Suppressor macrophage (primary cell): ENCODE measurements around the gene TMC4.

Experiments used
- DNase-seq, 4 experiments: peaks; one replicate each; pipeline ENCODE4 v3.0.0-alpha.2; 2020 to 2022

The TMC4 gene

DNA sequence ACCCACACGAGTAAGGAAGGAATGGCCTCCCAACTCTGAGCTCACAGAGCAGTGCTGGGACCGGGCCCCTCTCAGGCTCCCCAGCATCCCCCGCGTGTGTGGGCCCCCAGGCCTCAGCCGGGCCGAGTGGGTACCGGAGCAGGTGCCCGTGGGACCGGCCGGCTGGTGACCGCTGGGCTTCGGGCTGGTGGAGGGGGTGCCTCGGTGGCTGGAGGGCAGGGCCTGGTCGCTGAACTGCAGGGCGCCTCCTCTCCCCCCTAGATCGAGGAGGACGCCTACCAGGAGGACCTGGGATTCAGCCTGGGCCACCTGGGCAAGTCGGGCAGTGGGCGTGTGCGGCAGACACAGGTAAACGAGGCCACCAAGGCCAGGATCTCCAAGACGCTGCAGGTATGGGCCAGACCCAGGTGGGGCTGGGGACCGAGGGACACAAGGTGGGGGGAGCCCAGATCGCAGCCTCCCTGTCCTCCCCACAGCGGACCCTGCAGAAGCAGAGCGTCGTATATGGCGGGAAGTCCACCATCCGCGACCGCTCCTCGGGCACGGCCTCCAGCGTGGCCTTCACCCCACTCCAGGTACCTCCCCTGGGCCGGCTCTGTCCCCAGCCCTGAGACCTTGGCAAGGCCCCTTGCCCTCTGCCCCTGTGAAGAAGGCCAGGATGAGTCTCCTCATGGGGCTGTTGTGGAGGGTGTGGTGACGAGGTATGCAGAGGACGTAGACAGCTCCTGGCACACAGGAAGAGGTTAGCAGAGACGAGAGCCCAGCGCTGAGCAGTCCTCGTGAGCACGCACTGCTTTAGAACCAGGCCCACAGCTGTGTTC, 44.0 kb downstream of the TMC4 start:
- DNase-seq = no peak

- DNase-seq = no peak
Measured at GRCh38 chr19:54128441-54128725, 44.6 kb downstream of the TMC4 start.

DNA sequence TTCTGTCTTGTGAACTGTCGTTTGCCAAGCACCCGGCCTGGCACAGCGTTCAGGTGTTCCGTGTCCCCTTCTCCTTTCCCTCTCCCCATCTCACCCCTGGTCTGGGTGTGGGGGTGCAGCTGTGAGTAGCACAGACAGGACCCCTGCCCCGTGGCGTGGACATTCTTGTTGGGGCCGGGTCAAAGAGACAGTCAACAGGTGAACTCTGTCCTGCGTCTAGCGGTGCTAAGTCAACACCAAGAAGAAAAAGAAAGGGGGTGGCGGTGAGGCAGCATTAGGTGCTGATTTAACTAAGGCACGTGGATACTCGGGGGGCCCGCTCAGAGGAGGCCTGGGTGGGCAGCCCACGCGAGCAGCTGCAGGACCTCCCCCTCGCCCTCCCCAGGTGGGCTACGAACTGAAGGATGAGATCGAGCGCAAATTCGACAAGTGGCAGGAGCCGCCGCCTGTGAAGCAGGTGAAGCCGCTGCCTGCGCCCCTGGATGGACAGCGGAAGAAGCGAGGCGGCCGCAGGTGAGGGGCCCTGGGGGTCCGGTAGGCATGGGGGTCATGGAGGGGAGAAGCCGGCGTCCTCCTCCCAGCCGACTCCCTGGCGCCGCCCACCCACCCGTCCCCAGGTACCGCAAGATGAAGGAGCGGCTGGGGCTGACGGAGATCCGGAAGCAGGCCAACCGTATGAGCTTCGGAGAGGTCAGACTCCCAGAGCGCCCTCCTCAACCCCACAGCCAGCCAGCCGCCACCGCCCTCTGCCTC, 45.1 kb downstream of the TMC4 start:
- DNase-seq = no peak

- no peak for DNase-seq
Measured at GRCh38 chr19:54125713-54126112, 47.2 kb downstream of the TMC4 start.

- no peak for DNase-seq
Measured at GRCh38 chr19:54124393-54124792, 48.6 kb downstream of the TMC4 start.

DNA sequence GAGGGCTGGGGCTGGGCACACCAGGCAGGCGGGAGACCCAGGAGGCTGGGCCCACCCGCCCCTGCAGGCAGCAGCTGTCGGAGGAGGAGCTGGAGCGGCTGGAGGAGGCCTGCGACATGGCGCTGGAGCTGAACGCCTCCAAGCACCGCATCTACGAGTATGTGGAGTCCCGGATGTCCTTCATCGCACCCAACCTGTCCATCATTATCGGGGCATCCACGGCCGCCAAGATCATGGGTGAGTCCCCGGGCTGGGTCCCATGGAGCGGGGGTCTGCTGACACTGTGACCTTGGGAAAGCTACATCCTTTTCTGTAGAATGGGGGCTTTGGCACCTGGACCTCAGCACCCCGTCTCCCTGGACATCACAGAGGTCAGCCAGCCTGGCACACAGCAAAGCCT, 49.3 kb downstream of the TMC4 start:
- no peak for DNase-seq

- no peak for DNase-seq
Measured at GRCh38 chr19:54121259-54121658, 51.7 kb downstream of the TMC4 start.

- DNase-seq = peak; percentile 98 to 99 (median 98)
Measured at GRCh38 chr19:54115109-54116063, 57.6 kb downstream of the TMC4 start, which contains the start of the genes PRPF31 and TFPT. TSS of gene PRPF31 (plus strand) at chr19:54115754. CDS start at chr19:54118279, 2,525 bp downstream. TSS of gene TFPT (minus strand) at chr19:54115657. CDS start at chr19:54115269, 388 bp downstream.

- DNase-seq = peak; percentile 73 to 87 (median 84)
Measured at GRCh38 chr19:54114340-54115108, 58.4 kb downstream of the TMC4 start.
